Neural crest cell (in vitro differentiated cells): ENCODE results near the gene TTBK1. TPM values are rescaled to one million over a fixed set of nuclear protein-coding genes. Genes with fewer than 3 reads are reported as not detected.

Experiments used
- DNase-seq: peaks from one replicate; pipeline ENCODE4 v3.0.0; 2021; ENCODE audit warnings: low read depth, mixed read lengths, low spot score
- H3K27ac Mint-ChIP-seq: one replicate; pipeline ENCODE4 v1.8.0; 2021; ENCODE audit warnings: mild to moderate bottlenecking, mixed read lengths; ENCODE audit not compliant: unreplicated experiment
- H3K27me3 Mint-ChIP-seq: 2 replicates; pipeline ENCODE4 v1.8.0; 2021; ENCODE audit warnings: low read depth, mild to moderate bottlenecking, mixed read lengths
- H3K36me3 Mint-ChIP-seq: 2 replicates; pipeline ENCODE4 v1.8.0; 2021; ENCODE audit warnings: low read depth, mild to moderate bottlenecking, mixed read lengths
- H3K4me1 Mint-ChIP-seq: 2 replicates; pipeline ENCODE4 v1.8.0; 2021; ENCODE audit warnings: mixed read lengths
- H3K4me3 Mint-ChIP-seq: one replicate; pipeline ENCODE4 v1.8.0; 2021; ENCODE audit warnings: mild to moderate bottlenecking, mixed read lengths
- H3K9me3 Mint-ChIP-seq: 2 replicates; pipeline ENCODE4 v1.8.0; 2021; ENCODE audit warnings: mixed read lengths
- total RNA-seq: library from RNA; stranded (reverse); gene quantifications from 2 replicates; pipeline ENCODE4 v1.2.1, GENCODE V29; 2021
- TF ChIP-seq, protein P1 (sequence below): fragments of 200-600 bp; sonication (generic); conservative IDR thresholded peaks from 2 replicates; pipeline ENCODE4 v1.5.0; 2021; ENCODE audit warnings: antibody characterized with exemption, mild to moderate bottlenecking

TTBK1 gene
- total RNA-seq, 1 donor from 2014 or later, result 5.4 TPM

- no peak overlapping the region for H3K27ac Mint-ChIP-seq
- peaks cover 34% of the 10 kb centered on the region for H3K27me3 Mint-ChIP-seq
- H3K36me3 Mint-ChIP-seq, result no peaks in the 10 kb centered on the region
- no peak overlapping the region for H3K4me3 Mint-ChIP-seq
- no peaks in the 10 kb centered on the region for H3K9me3 Mint-ChIP-seq
- no peak for DNase-seq
- TF ChIP-seq, protein P1, sequence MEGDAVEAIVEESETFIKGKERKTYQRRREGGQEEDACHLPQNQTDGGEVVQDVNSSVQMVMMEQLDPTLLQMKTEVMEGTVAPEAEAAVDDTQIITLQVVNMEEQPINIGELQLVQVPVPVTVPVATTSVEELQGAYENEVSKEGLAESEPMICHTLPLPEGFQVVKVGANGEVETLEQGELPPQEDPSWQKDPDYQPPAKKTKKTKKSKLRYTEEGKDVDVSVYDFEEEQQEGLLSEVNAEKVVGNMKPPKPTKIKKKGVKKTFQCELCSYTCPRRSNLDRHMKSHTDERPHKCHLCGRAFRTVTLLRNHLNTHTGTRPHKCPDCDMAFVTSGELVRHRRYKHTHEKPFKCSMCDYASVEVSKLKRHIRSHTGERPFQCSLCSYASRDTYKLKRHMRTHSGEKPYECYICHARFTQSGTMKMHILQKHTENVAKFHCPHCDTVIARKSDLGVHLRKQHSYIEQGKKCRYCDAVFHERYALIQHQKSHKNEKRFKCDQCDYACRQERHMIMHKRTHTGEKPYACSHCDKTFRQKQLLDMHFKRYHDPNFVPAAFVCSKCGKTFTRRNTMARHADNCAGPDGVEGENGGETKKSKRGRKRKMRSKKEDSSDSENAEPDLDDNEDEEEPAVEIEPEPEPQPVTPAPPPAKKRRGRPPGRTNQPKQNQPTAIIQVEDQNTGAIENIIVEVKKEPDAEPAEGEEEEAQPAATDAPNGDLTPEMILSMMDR, result no peak
- peaks cover 22% of the 10 kb centered on the region for H3K4me1 Mint-ChIP-seq
Measured at GRCh38 chr6:43278524-43279078, 35.3 kb downstream of the TTBK1 start.

DNA sequence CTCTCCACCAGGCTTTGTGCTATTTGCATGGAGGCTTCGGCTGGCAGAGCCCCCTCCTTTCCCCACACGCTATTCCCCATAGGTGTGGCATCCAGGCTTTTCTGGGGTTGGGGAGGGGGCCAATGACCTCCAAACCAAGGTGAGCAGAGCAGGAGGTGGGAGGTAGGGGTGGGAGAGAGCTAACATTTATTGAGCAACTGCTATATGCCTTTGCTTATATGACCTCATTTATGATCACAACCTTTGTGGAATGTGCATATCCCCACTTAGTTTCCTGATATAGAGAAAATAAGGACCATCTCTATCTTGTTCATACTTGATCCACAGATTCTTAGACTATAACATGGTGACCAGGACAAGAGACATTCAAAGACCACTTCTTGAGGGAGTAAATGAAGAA lies 37.0 kb downstream of the TTBK1 start:
- H3K27me3 Mint-ChIP-seq, result peaks cover 20% of the 10 kb centered on the region
- H3K27ac Mint-ChIP-seq, result no peak overlapping the region

GRCh38 chr6:43282060-43282459 lies 38.8 kb downstream of the TTBK1 start:
- H3K36me3 Mint-ChIP-seq, result no peaks in the 10 kb centered on the region
- H3K27me3 Mint-ChIP-seq, result peaks cover 5% of the 10 kb centered on the region
- peaks cover 15% of the 10 kb centered on the region for H3K4me1 Mint-ChIP-seq
- no peak overlapping the region for H3K4me3 Mint-ChIP-seq
- peak overlapping the region; percentile 50 for H3K27ac Mint-ChIP-seq
- no peaks in the 10 kb centered on the region for H3K9me3 Mint-ChIP-seq
- DNase-seq, result no peak
- TF ChIP-seq, protein P1, result no peak

More for the DNA sequence above, 37.0 kb downstream of the TTBK1 start:
- H3K9me3 Mint-ChIP-seq, result no peaks in the 10 kb centered on the region
- no peak overlapping the region for H3K4me3 Mint-ChIP-seq
- TF ChIP-seq, protein P1, result no peak
- no peak for DNase-seq
- peaks cover 18% of the 10 kb centered on the region for H3K4me1 Mint-ChIP-seq
- H3K36me3 Mint-ChIP-seq, result no peaks in the 10 kb centered on the region

DNA sequence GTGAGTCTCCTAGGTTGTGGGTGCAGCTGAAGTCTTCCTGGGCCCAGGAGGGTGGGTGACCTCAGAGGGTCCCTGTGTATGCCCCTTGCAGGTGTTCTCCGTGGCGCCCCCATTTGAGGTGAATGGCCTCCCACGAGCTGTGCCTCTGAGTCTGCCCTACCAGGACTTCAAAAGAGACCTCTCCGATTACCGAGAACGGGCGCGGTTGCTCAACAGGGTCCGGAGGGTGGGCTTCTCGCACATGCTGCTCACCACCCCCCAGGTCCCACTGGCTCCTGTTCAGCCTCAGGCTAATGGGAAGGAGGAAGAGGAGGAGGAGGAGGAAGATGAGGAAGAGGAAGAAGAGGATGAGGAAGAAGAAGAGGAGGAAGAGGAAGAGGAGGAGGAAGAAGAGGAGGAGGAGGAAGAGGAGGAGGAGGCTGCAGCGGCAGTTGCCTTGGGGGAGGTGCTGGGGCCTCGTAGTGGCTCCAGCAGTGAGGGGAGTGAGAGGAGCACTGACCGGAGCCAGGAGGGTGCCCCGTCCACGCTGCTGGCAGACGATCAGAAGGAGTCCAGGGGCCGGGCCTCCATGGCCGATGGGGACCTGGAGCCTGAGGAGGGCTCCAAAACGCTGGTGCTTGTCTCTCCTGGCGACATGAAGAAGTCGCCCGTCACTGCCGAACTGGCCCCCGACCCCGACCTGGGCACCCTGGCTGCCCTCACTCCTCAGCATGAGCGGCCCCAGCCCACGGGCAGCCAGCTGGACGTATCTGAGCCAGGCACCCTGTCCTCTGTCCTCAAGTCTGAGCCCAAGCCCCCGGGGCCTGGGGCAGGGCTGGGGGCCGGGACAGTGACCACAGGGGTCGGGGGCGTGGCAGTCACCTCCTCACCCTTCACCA lies 39.6 kb downstream of the TTBK1 start:
- DNase-seq, result no peak

DNA sequence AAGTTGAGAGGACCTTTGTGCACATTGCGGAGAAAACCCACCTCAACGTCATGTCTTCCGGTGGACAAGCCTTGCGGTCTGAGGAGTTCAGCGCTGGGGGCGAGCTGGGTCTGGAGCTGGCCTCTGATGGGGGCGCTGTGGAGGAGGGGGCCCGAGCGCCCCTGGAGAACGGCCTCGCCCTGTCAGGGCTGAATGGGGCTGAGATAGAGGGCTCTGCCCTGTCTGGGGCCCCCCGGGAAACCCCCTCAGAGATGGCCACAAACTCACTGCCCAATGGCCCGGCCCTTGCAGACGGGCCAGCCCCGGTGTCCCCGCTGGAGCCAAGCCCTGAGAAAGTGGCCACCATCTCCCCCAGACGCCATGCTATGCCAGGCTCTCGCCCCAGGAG lies 40.2 kb downstream of the TTBK1 start:
- H3K36me3 Mint-ChIP-seq, result no peaks in the 10 kb centered on the region

More for the DNA sequence above, 39.6 kb downstream of the TTBK1 start:
- Mint-ChIP-seq H3K4me3 (no peak overlapping the region), H3K4me1 (peaks cover 12% of the 10 kb centered on the region), H3K9me3 (no peaks in the 10 kb centered on the region), H3K27ac (peak overlapping the region; percentile 57), H3K27me3 (peaks cover 4% of the 10 kb centered on the region), H3K36me3 (no peaks in the 10 kb centered on the region)
- TF ChIP-seq, protein P1, result no peak

More for the DNA sequence above, 40.2 kb downstream of the TTBK1 start:
- no peak overlapping the region for H3K4me3 Mint-ChIP-seq
- H3K27ac Mint-ChIP-seq, result no peak overlapping the region
- H3K4me1 Mint-ChIP-seq, result peaks cover 6% of the 10 kb centered on the region
- H3K9me3 Mint-ChIP-seq, result no peaks in the 10 kb centered on the region
- TF ChIP-seq, protein P1, result no peak
- no peak for DNase-seq
- H3K27me3 Mint-ChIP-seq, result peaks cover 2% of the 10 kb centered on the region
